ENCODE results near the gene BRICD5.

The BRICD5 gene

DNA sequence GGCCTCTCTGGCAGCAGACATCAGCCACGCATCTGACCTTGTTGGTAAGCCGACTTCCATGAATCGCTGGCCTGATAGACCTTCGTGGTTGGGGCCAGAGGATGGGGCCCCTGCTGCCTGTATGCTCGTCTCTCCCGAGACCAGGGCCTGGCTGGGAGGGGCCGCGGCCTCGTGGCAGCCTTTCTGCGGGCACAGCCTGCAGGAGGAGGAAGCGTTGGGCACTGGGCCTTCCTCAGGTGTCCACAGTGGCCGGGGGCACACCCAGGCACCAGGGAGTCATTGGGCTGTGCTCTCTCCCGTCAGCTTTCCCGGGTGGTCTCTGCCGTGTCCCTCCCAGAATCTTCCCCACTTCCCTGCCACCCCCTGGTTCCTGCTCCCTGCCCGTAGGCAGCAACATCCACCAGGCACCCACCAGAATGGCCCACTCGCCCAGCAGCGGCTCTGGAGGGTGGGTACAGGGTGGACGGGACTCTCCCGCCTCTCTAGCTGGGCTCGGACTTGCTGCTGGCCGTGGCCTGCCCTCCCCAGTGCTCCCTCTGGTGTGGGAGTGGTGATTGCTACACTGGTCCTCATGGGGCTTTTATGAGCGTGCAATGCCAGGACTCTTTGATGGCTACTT lies 19.1 kb upstream of the BRICD5 start:
- no peak overlapping the region for H3K4me3 ChIP-seq (ENCODE audit: low read depth in 1 of 2, low read length in 2 of 2)
- peaks cover 8% of the 10 kb centered on the region for H3K4me1 ChIP-seq (ENCODE audit: insufficient read depth, low read length)
- ATAC-seq (ENCODE audit: insufficient read depth, low read depth) (no peak), DNase-seq (no peak)
- H3K4me2 ChIP-seq (ENCODE audit: insufficient read depth, low read length): no peak overlapping the region
- H3K27ac ChIP-seq (ENCODE audit: low read length): no peak overlapping the region
- no peaks in the 10 kb centered on the region for H3K9me3 ChIP-seq (ENCODE audit: insufficient read depth, low read length, severe bottlenecking)
- no peak overlapping the region for H3K9ac ChIP-seq (ENCODE audit: low read depth, low read length)
- peaks cover 81% of the 10 kb centered on the region for H3K36me3 ChIP-seq (ENCODE audit: insufficient read depth, low read length)
- no peaks in the 10 kb centered on the region for H3K27me3 ChIP-seq (ENCODE audit: insufficient read depth, low read length, poor library complexity)
- H2AFZ ChIP-seq (ENCODE audit: low read depth, low read length): no peak overlapping the region
- H3K79me2 ChIP-seq (ENCODE audit: insufficient read depth, low read length): peaks cover 50% of the 10 kb centered on the region
- TF ChIP-seq, protein P1, sequence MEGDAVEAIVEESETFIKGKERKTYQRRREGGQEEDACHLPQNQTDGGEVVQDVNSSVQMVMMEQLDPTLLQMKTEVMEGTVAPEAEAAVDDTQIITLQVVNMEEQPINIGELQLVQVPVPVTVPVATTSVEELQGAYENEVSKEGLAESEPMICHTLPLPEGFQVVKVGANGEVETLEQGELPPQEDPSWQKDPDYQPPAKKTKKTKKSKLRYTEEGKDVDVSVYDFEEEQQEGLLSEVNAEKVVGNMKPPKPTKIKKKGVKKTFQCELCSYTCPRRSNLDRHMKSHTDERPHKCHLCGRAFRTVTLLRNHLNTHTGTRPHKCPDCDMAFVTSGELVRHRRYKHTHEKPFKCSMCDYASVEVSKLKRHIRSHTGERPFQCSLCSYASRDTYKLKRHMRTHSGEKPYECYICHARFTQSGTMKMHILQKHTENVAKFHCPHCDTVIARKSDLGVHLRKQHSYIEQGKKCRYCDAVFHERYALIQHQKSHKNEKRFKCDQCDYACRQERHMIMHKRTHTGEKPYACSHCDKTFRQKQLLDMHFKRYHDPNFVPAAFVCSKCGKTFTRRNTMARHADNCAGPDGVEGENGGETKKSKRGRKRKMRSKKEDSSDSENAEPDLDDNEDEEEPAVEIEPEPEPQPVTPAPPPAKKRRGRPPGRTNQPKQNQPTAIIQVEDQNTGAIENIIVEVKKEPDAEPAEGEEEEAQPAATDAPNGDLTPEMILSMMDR (IDR thresholded peaks at IDR 0.05; ENCODE audit: borderline replicate concordance, extremely low read depth, low read length, poor library complexity, severe bottlenecking): no peak
- TF ChIP-seq EZH2 (IDR thresholded peaks at IDR 0.05; ENCODE audit: borderline replicate concordance, low read depth, low read length, severe bottlenecking): no peak
- peaks cover 66% of the 10 kb centered on the region for H4K20me1 ChIP-seq (ENCODE audit: insufficient read depth, low read length)

DNA sequence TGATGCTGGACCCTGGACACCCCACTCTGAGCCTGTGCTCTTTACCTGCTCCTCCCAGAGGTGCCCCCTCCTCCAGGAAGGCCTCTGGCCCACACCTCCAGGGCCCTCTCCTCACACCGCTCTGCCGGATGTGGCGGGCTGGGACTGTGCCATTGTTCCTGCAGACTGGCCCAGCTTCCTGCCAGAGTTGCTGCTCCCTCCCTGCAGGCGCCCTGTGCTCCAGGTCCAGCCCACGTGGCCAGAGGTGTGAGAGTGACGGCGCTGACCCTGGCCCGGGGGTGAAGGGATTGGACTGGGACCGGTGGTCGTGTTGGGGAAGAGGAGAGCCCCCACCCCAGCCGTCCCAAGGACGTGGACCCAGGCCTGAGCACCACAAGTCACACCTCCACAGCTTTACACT lies 18.4 kb upstream of the BRICD5 start:
- no peak overlapping the region for H2AFZ ChIP-seq (ENCODE audit: low read depth, low read length)
- H3K79me2 ChIP-seq (ENCODE audit: insufficient read depth, low read length): peaks cover 56% of the 10 kb centered on the region
- no peak for DNase-seq
- H3K36me3 ChIP-seq (ENCODE audit: insufficient read depth, low read length): peaks cover 75% of the 10 kb centered on the region
- H3K27me3 ChIP-seq (ENCODE audit: insufficient read depth, low read length, poor library complexity): no peaks in the 10 kb centered on the region
- no peak for ATAC-seq (ENCODE audit: insufficient read depth, low read depth)
- peaks cover 64% of the 10 kb centered on the region for H4K20me1 ChIP-seq (ENCODE audit: insufficient read depth, low read length)
- TF ChIP-seq EZH2 (IDR thresholded peaks at IDR 0.05; ENCODE audit: borderline replicate concordance, low read depth, low read length, severe bottlenecking): no peak
- TF ChIP-seq, protein P1 (IDR thresholded peaks at IDR 0.05; ENCODE audit: borderline replicate concordance, extremely low read depth, low read length, poor library complexity, severe bottlenecking): no peak
- no peak overlapping the region for H3K4me3 ChIP-seq (ENCODE audit: low read depth in 1 of 2, low read length in 2 of 2)
- no peak overlapping the region for H3K4me2 ChIP-seq (ENCODE audit: insufficient read depth, low read length)
- no peak overlapping the region for H3K9ac ChIP-seq (ENCODE audit: low read depth, low read length)
- H3K4me1 ChIP-seq (ENCODE audit: insufficient read depth, low read length): peaks cover 15% of the 10 kb centered on the region
- H3K9me3 ChIP-seq (ENCODE audit: insufficient read depth, low read length, severe bottlenecking): no peaks in the 10 kb centered on the region
- H3K27ac ChIP-seq (ENCODE audit: low read length): no peak overlapping the region

DNA sequence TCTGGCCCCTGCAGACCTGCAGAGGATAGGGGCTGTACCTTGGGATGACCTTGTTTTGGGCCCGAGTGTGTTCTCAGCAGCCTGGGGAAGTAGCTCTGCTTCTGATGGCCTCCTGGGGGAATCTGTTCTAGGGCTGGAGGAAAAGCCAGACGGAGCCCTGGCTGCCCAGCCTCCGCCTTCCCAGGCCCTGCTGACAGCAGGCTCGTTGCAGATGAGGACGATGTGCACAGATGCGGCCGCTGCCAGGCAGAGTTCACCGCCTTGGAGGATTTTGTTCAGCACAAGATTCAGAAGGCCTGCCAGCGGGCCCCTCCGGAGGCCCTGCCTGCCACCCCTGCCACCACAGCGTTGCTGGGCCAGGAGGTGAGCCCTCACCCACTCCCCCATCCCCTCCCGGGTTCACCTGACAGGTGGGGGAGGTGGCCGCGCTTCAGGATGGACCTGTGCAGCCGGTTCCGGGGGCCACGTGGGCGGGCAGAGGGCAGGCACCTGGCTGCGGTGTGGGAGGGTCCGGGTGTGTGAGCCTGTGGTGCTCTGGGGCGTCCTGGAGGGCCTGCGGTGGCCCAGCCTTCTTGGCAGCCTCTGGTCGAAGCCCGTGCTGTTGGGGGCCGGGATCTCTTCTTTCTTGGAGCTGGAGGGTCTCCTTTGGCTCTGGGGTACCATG lies 17.6 kb upstream of the BRICD5 start:
- no peak overlapping the region for H3K4me3 ChIP-seq (ENCODE audit: low read depth in 1 of 2, low read length in 2 of 2)
- TF ChIP-seq, protein P1 (IDR thresholded peaks at IDR 0.05; ENCODE audit: borderline replicate concordance, extremely low read depth, low read length, poor library complexity, severe bottlenecking): no peak
- no peak for TF ChIP-seq EZH2 (IDR thresholded peaks at IDR 0.05; ENCODE audit: borderline replicate concordance, low read depth, low read length, severe bottlenecking)
- ATAC-seq (ENCODE audit: insufficient read depth, low read depth) (no peak), DNase-seq (no peak)
- H3K4me1 ChIP-seq (ENCODE audit: insufficient read depth, low read length): peaks cover 16% of the 10 kb centered on the region
- H3K36me3 ChIP-seq (ENCODE audit: insufficient read depth, low read length): peaks cover 67% of the 10 kb centered on the region
- H3K4me2 ChIP-seq (ENCODE audit: insufficient read depth, low read length): no peak overlapping the region
- no peak overlapping the region for H3K27ac ChIP-seq (ENCODE audit: low read length)
- no peaks in the 10 kb centered on the region for H3K9me3 ChIP-seq (ENCODE audit: insufficient read depth, low read length, severe bottlenecking)
- no peaks in the 10 kb centered on the region for H3K27me3 ChIP-seq (ENCODE audit: insufficient read depth, low read length, poor library complexity)
- H3K9ac ChIP-seq (ENCODE audit: low read depth, low read length): no peak overlapping the region
- peaks cover 62% of the 10 kb centered on the region for H3K79me2 ChIP-seq (ENCODE audit: insufficient read depth, low read length)
- H4K20me1 ChIP-seq (ENCODE audit: insufficient read depth, low read length): peaks cover 57% of the 10 kb centered on the region
- H2AFZ ChIP-seq (ENCODE audit: low read depth, low read length): no peak overlapping the region
